A549 (cell line): Measurements from ENCODE around the gene PARP15. TPM values are rescaled to one million over a fixed set of nuclear protein-coding genes. Genes with fewer than 3 reads are reported as not detected.

ENCODE experiments used
- ATAC-seq, 2 experiments: fragments of 200-7000 bp in 1 of 2; fragments of >200 bp in 1 of 2; cut with Nextera tagmentation in 1 of 2; cut with Tn5 transposase in 1 of 2; 3 replicates each; pipeline versions ENCODE4 v1.8.0 to v1.9.1; 2018 to 2020; ENCODE audit warnings: mild to moderate bottlenecking in 1 of 2, moderate library complexity in 1 of 2
- CTCF ChIA-PET: fragments of 300-600 bp; sonication (Branson Sonifier 250); formaldehyde crosslinking; extraction: SDS; loops from one replicate; lab custom pipeline; 2021; ENCODE audit warnings: antibody characterized with exemption, inconsistent platforms; lab: Yijun Ruan, JAX
- POLR2A ChIA-PET: fragments of 350-600 bp; formaldehyde crosslinking; extraction: SDS; loops from one replicate; lab custom pipeline; 2021; ENCODE audit warnings: antibody characterized with exemption, inconsistent platforms; lab: Yijun Ruan, JAX
- DNase-seq, 2 experiments: peaks; one replicate each; pipeline versions ENCODE4 v3.0.0 to v3.0.0-alpha.2; 2011 to 2016; ENCODE audit warnings: low read depth in 1 of 2, low spot score in 1 of 2
- FAIRE-seq: peaks from 2 replicates; lab custom pipeline; 2011; peaks lifted over from hg19 to GRCh38; lab: Jason Lieb, UNC
- H3K27ac ChIP-seq, 2 experiments: fragments of >200 bp; sonication (Bioruptor Twin); formaldehyde crosslinking; 3 replicates each; pipeline ENCODE4 v1.5.1; 2016 to 2017
- H3K4me1 ChIP-seq: fragments of >200 bp; sonication (Bioruptor Twin); formaldehyde crosslinking; 3 replicates; pipeline ENCODE4 v1.6.1; 2016
- H3K4me2 ChIP-seq: fragments of >200 bp; sonication (Bioruptor Twin); formaldehyde crosslinking; 3 replicates; pipeline ENCODE4 v1.6.1; 2016
- H3K4me3 ChIP-seq: fragments of >200 bp; sonication (Bioruptor Twin); formaldehyde crosslinking; 3 replicates; pipeline ENCODE4 v1.5.1; 2016
- H3K9me3 ChIP-seq: fragments of >200 bp; sonication (Bioruptor Twin); formaldehyde crosslinking; 3 replicates; pipeline ENCODE4 v1.6.1; 2016
- ATOH8 ChIP-seq: fragments of 250-450 bp; sonication (Bioruptor Pico); IDR thresholded peaks from 2 replicates; pipeline ENCODE4 v1.5.0; 2020; ENCODE audit warnings: low read depth, mild to moderate bottlenecking, moderate library complexity
- BHLHE40 ChIP-seq: IDR thresholded peaks from 2 replicates; pipeline ENCODE4 v1.6.1; 2012; ENCODE audit warnings: low read depth, low read length, inconsistent platforms
- CEBPB ChIP-seq, 2 experiments: fragments of >200 bp in 1 of 2; sonication (Bioruptor Twin) in 1 of 2; formaldehyde crosslinking in 1 of 2; IDR thresholded peaks; 2 replicates each; pipeline ENCODE4 v1.6.1; 2012 to 2016
- CHD4 ChIP-seq: fragments of 200-600 bp; sonication (generic); IDR thresholded peaks from 2 replicates; pipeline ENCODE4 v1.6.1; 2016; ENCODE audit warnings: antibody characterized with exemption, mild to moderate bottlenecking, borderline replicate concordance
- CTCF ChIP-seq: fragments of >200 bp; sonication (Bioruptor Twin); formaldehyde crosslinking; IDR thresholded peaks from 3 replicates; pipeline ENCODE4 v1.5.1; 2016
- EP300 ChIP-seq, 2 experiments: fragments of >200 bp; sonication (Bioruptor Twin); formaldehyde crosslinking; IDR thresholded peaks; 2 replicates in 1 of 2; 3 replicates in 1 of 2; pipeline ENCODE4 v1.6.1; 2016 to 2017
- FOSB ChIP-seq: fragments of 250-450 bp; sonication (Bioruptor Pico); IDR thresholded peaks from 2 replicates; pipeline ENCODE4 v1.5.0; 2020; ENCODE audit warnings: mild to moderate bottlenecking, moderate library complexity
- FOSL2 ChIP-seq, 2 experiments: fragments of 450-650 bp in 1 of 2; fragments of >200 bp in 1 of 2; sonication (Bioruptor Twin) in 1 of 2; formaldehyde crosslinking; IDR thresholded peaks; 2 replicates each; pipeline versions ENCODE4 v1.5.0 to v1.6.1; 2016 to 2020; ENCODE audit warnings: mild to moderate bottlenecking in 1 of 2, moderate library complexity in 1 of 2
- FOXS1 ChIP-seq: fragments of 250-450 bp; sonication (Bioruptor Pico); IDR thresholded peaks from 2 replicates; pipeline ENCODE4 v1.5.0; 2020; ENCODE audit warnings: mild to moderate bottlenecking, moderate library complexity
- GATA3 ChIP-seq: IDR thresholded peaks from 2 replicates; pipeline ENCODE4 v1.6.1; 2012; ENCODE audit warnings: borderline replicate concordance
- HMGXB4 ChIP-seq: fragments of 250-450 bp; sonication (Bioruptor Pico); IDR thresholded peaks from 2 replicates; pipeline ENCODE4 v1.5.0; 2021; ENCODE audit warnings: mild to moderate bottlenecking, moderate library complexity, borderline replicate concordance
- HOXA7 ChIP-seq: fragments of 250-450 bp; sonication (Bioruptor Pico); IDR thresholded peaks from 2 replicates; pipeline ENCODE4 v1.5.0; 2020; ENCODE audit warnings: mild to moderate bottlenecking, moderate library complexity
- HOXB5 ChIP-seq: fragments of 250-450 bp; sonication (Bioruptor Pico); IDR thresholded peaks from 2 replicates; pipeline ENCODE4 v1.5.0; 2020; ENCODE audit warnings: mild to moderate bottlenecking, moderate library complexity
- JUNB ChIP-seq: fragments of >200 bp; sonication (Bioruptor Twin); formaldehyde crosslinking; IDR thresholded peaks from 2 replicates; pipeline ENCODE4 v1.6.1; 2016
- KDM5A ChIP-seq: fragments of 200-600 bp; sonication (generic); IDR thresholded peaks from 2 replicates; pipeline ENCODE4 v1.6.1; 2016; ENCODE audit warnings: antibody characterized with exemption, mild to moderate bottlenecking
- MAFK ChIP-seq: fragments of 450-650 bp; IDR thresholded peaks from 2 replicates; pipeline ENCODE4 v1.6.1; 2014; ENCODE audit not compliant: partially characterized antibody
- MAZ ChIP-seq: fragments of 150-350 bp; IDR thresholded peaks from 2 replicates; pipeline ENCODE4 v1.6.1; 2014; ENCODE audit warnings: antibody characterized with exemption, low read depth, low read length, borderline replicate concordance
- MYC ChIP-seq: IDR thresholded peaks from 2 replicates; pipeline ENCODE4 v1.6.1; 2012; ENCODE audit warnings: mild to moderate bottlenecking, inconsistent platforms, low read length, improper control_type of control experiment, borderline replicate concordance
- NPAS2 ChIP-seq: fragments of 250-450 bp; sonication (Bioruptor Pico); IDR thresholded peaks from 2 replicates; pipeline ENCODE4 v1.8.0; 2022; ENCODE audit warnings: mild to moderate bottlenecking, moderate library complexity, borderline replicate concordance
- PBX3 ChIP-seq: IDR thresholded peaks from 2 replicates; pipeline ENCODE4 v1.6.1; 2012
- POLR2AphosphoS2 ChIP-seq: conservative IDR thresholded peaks from 2 replicates; pipeline ENCODE4 v1.6.1; 2012; ENCODE audit warnings: low read length, improper control_type of control experiment, inconsistent platforms
- RFX5 ChIP-seq: fragments of 450-650 bp; IDR thresholded peaks from 2 replicates; pipeline ENCODE4 v1.7.1; 2014; ENCODE audit warnings: antibody characterized with exemption, mild to moderate bottlenecking, moderate library complexity
- RNF2 ChIP-seq: fragments of 200-600 bp; sonication (generic); IDR thresholded peaks from 2 replicates; pipeline ENCODE4 v1.6.1; 2016; ENCODE audit warnings: low read depth, mild to moderate bottlenecking, antibody characterized with exemption, moderate library complexity, borderline replicate concordance
- SMC3 ChIP-seq: fragments of >200 bp; sonication (Bioruptor Twin); formaldehyde crosslinking; IDR thresholded peaks from 3 replicates; pipeline ENCODE4 v1.6.1; 2018; ENCODE audit warnings: inconsistent platforms
- TFCP2L1 ChIP-seq: fragments of 250-450 bp; sonication (Bioruptor Pico); IDR thresholded peaks from 2 replicates; pipeline ENCODE4 v1.5.0; 2021; ENCODE audit warnings: mild to moderate bottlenecking
- WGBS: methylation state at CpG from one replicate; pipeline ENCODE4 v1.1.6; 2017; ENCODE audit errors: missing lambda C conversion rate; 5-methylcytosine and 5-hydroxymethylcytosine counted together
- polyA plus RNA-seq, 4 experiments: library from polyadenylated mRNA; depleted of rRNA in 3 of 4; stranded (reverse); fragments of >200 nt; fragmentation: RNase III in 1 of 4; extraction: RNeasy Plus Mini Kit Qiagen cat#74134 plus additional on column Dnase treatment in 1 of 4; gene quantifications; 2 replicates in 3 of 4; 3 replicates in 1 of 4; pipeline ENCODE4 v1.2.3, GENCODE V29; 2011 to 2017
- TF ChIP-seq, protein P1 (sequence below): IDR thresholded peaks from 2 replicates; pipeline ENCODE4 v1.6.1; 2012; ENCODE audit warnings: low read depth, borderline replicate concordance

PARP15 gene
- polyA plus RNA-seq, 2 of the 4 experiments (the other 2 are of a cell fraction) = 0.05 TPM; not detected in 1

DNA sequence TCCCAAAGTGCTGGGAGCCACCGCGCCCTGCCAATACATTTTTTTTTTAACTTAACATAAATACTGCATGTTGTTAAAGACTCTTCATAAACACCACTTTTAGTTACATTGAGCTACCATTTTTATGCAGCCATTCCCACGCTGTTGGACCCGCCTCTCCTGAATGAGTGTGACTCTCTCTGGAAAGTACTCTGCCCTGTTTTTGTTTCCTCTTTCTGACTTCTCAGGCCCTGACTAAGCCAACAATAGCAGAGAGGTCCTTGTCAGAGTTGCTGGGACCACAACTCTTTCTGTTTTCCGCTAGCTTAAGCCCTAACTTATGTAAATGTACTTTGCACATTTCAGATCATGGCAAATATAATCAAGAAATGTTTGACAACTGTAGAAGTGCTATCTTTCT, 35.2 kb downstream of the PARP15 start:
- POLR2A ChIA-PET = no interaction called here
- 95% methylated on average over 5 of the region's 5 CpGs for WGBS
- no peak for ATAC-seq
- H3K27ac ChIP-seq = no peak overlapping the region
- no peak overlapping the region for H3K4me2 ChIP-seq
- no peak for FAIRE-seq
- no peak overlapping the region for H3K4me3 ChIP-seq
- peaks cover 5% of the 10 kb centered on the region for H3K4me1 ChIP-seq
- TF ChIP-seq MYC (no peak), EP300 (IDR thresholded peaks at IDR 0.05) (no peak), GATA3 (no peak), MAZ (no peak), CHD4 (no peak), CTCF (no peak), PBX3 (no peak), HOXA7 (CRISPR knock-in tag) (no peak), HMGXB4 (CRISPR knock-in tag) (no peak), FOSB (CRISPR knock-in tag) (no peak), BHLHE40 (no peak), POLR2AphosphoS2 (no peak), KDM5A (no peak)
- TF ChIP-seq, protein P1, sequence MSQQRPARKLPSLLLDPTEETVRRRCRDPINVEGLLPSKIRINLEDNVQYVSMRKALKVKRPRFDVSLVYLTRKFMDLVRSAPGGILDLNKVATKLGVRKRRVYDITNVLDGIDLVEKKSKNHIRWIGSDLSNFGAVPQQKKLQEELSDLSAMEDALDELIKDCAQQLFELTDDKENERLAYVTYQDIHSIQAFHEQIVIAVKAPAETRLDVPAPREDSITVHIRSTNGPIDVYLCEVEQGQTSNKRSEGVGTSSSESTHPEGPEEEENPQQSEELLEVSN = no peak
- TF ChIP-seq, all 56 proteins: peak for 0
- DNase-seq = no peak
- H3K9me3 ChIP-seq = no peaks in the 10 kb centered on the region
- CTCF ChIA-PET = interaction anchor here (2.7 kb wide), 1 partner anchor 66 kb away, joined by 9 read pairs; no protein-coding TSS in a partner anchor

GRCh38 chr3:122615303-122615702, 37.9 kb downstream of the PARP15 start:
- Histone ChIP-seq H3K4me1 (no peaks in the 10 kb centered on the region; the same call in 2 of the 3 replicates), H3K27ac (no peak overlapping the region), H3K4me2 (no peak overlapping the region), H3K9me3 (no peaks in the 10 kb centered on the region), H3K4me3 (no peak overlapping the region)
- ATAC-seq = no peak
- no peak for FAIRE-seq
- POLR2A ChIA-PET = no interaction called here
- no peak for DNase-seq
- WGBS = 20% methylated on average over 3 of the region's 3 CpGs
- no peak for TF ChIP-seq MYC
- no peak for TF ChIP-seq POLR2AphosphoS2
- no peak for TF ChIP-seq JUNB
- TF ChIP-seq GATA3 = no peak
- no peak for TF ChIP-seq MAFK
- no peak for TF ChIP-seq RFX5
- TF ChIP-seq NPAS2 (CRISPR knock-in tag) = no peak
- no peak for TF ChIP-seq SMC3
- TF ChIP-seq TFCP2L1 = no peak
- no peak for TF ChIP-seq ATOH8 (CRISPR knock-in tag)
- TF ChIP-seq HOXB5 (CRISPR knock-in tag) = no peak
- no peak for TF ChIP-seq FOXS1
- no peak for TF ChIP-seq FOSL2 (IDR thresholded peaks at IDR 0.05)
- no peak for TF ChIP-seq FOSL2 (CRISPR knock-in tag; IDR thresholded peaks at IDR 0.05)
- no peak for TF ChIP-seq CTCF
- no peak for TF ChIP-seq CEBPB (IDR thresholded peaks at IDR 0.05)
- TF ChIP-seq RNF2 = no peak
- CTCF ChIA-PET = no interaction called here
